ENCODE results near the gene TRIM9. TPM values are rescaled to one million over a fixed set of nuclear protein-coding genes. Genes with fewer than 3 reads are reported as not detected.

The TRIM9 gene
- total and polyA plus RNA-seq, 2 experiments from 2014 or later: 4.4 to 6.2 TPM

- H3K36me3 Mint-ChIP-seq (ENCODE audit: low read depth): no peaks in the 10 kb centered on the region
- no peak for ATAC-seq
Observed at GRCh38 chr14:51006324-51006723, 88.6 kb downstream of the TRIM9 start.

More at GRCh38 chr14:51006324-51006723, 88.6 kb downstream of the TRIM9 start:
- DNase-seq (ENCODE audit: low spot score): no peak
- Histone ChIP-seq H3K9me2 (ENCODE audit: insufficient read depth) (no peaks in the 10 kb centered on the region), H3K4me2 (no peak overlapping the region), H2AFZ (no peak overlapping the region), H3K79me2 (replicated peaks; ENCODE audit: insufficient read depth) (no peaks in the 10 kb centered on the region), H3K4me3 (no peak overlapping the region), H3K27me3 (ENCODE audit: insufficient read depth) (no peaks in the 10 kb centered on the region), H3K27ac (ENCODE audit: low read depth) (no peak overlapping the region), H3K36me3 (ENCODE audit: insufficient read depth) (no peaks in the 10 kb centered on the region), H3K4me1 (ENCODE audit: insufficient read depth) (no peaks in the 10 kb centered on the region), H4K20me1 (replicated peaks; ENCODE audit: insufficient read depth) (no peaks in the 10 kb centered on the region), H3F3A (replicated peaks; ENCODE audit: low read depth) (no peaks in the 10 kb centered on the region)
- Mint-ChIP-seq H3K4me3 (no peak overlapping the region), H3K27me3 (ENCODE audit: insufficient read depth, low read depth, poor library complexity) (no peaks in the 10 kb centered on the region), H3K9me3 (no peaks in the 10 kb centered on the region), H3K27ac (no peak overlapping the region), H3K4me1 (no peaks in the 10 kb centered on the region; the same call in 2 of the 3 replicates)
- TF ChIP-seq POLR2AphosphoS5 (IDR thresholded peaks at IDR 0.05; ENCODE audit: low read depth) (no peak), EZH2 (IDR thresholded peaks at IDR 0.05; ENCODE audit: low read depth, unreplicated experiment) (no peak), NANOG (IDR thresholded peaks at IDR 0.05; ENCODE audit: borderline replicate concordance) (no peak), CREB1 (CRISPR knock-in tag; IDR thresholded peaks at IDR 0.05; ENCODE audit: low read depth) (no peak), STAT1 (IDR thresholded peaks at IDR 0.05; ENCODE audit: unreplicated experiment) (no peak), ZNF331 (CRISPR knock-in tag; IDR thresholded peaks at IDR 0.05; ENCODE audit: low read depth) (no peak), JUNB (IDR thresholded peaks at IDR 0.05; ENCODE audit: unreplicated experiment) (no peak), EZH2phosphoT487 (IDR thresholded peaks at IDR 0.05; ENCODE audit: unreplicated experiment) (no peak), ZNF114 (CRISPR knock-in tag; IDR thresholded peaks at IDR 0.05) (no peak), ETS1 (IDR thresholded peaks at IDR 0.05) (no peak)
- TF ChIP-seq, protein P1, sequence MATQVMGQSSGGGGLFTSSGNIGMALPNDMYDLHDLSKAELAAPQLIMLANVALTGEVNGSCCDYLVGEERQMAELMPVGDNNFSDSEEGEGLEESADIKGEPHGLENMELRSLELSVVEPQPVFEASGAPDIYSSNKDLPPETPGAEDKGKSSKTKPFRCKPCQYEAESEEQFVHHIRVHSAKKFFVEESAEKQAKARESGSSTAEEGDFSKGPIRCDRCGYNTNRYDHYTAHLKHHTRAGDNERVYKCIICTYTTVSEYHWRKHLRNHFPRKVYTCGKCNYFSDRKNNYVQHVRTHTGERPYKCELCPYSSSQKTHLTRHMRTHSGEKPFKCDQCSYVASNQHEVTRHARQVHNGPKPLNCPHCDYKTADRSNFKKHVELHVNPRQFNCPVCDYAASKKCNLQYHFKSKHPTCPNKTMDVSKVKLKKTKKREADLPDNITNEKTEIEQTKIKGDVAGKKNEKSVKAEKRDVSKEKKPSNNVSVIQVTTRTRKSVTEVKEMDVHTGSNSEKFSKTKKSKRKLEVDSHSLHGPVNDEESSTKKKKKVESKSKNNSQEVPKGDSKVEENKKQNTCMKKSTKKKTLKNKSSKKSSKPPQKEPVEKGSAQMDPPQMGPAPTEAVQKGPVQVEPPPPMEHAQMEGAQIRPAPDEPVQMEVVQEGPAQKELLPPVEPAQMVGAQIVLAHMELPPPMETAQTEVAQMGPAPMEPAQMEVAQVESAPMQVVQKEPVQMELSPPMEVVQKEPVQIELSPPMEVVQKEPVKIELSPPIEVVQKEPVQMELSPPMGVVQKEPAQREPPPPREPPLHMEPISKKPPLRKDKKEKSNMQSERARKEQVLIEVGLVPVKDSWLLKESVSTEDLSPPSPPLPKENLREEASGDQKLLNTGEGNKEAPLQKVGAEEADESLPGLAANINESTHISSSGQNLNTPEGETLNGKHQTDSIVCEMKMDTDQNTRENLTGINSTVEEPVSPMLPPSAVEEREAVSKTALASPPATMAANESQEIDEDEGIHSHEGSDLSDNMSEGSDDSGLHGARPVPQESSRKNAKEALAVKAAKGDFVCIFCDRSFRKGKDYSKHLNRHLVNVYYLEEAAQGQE (IDR thresholded peaks at IDR 0.05; ENCODE audit: unreplicated experiment): no peak
- TF ChIP-seq, protein P2, sequence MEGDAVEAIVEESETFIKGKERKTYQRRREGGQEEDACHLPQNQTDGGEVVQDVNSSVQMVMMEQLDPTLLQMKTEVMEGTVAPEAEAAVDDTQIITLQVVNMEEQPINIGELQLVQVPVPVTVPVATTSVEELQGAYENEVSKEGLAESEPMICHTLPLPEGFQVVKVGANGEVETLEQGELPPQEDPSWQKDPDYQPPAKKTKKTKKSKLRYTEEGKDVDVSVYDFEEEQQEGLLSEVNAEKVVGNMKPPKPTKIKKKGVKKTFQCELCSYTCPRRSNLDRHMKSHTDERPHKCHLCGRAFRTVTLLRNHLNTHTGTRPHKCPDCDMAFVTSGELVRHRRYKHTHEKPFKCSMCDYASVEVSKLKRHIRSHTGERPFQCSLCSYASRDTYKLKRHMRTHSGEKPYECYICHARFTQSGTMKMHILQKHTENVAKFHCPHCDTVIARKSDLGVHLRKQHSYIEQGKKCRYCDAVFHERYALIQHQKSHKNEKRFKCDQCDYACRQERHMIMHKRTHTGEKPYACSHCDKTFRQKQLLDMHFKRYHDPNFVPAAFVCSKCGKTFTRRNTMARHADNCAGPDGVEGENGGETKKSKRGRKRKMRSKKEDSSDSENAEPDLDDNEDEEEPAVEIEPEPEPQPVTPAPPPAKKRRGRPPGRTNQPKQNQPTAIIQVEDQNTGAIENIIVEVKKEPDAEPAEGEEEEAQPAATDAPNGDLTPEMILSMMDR (conservative IDR thresholded peaks at IDR 0.05; ENCODE audit: low read depth in 2 of 2): no peak
- TF ChIP-seq, protein P3, sequence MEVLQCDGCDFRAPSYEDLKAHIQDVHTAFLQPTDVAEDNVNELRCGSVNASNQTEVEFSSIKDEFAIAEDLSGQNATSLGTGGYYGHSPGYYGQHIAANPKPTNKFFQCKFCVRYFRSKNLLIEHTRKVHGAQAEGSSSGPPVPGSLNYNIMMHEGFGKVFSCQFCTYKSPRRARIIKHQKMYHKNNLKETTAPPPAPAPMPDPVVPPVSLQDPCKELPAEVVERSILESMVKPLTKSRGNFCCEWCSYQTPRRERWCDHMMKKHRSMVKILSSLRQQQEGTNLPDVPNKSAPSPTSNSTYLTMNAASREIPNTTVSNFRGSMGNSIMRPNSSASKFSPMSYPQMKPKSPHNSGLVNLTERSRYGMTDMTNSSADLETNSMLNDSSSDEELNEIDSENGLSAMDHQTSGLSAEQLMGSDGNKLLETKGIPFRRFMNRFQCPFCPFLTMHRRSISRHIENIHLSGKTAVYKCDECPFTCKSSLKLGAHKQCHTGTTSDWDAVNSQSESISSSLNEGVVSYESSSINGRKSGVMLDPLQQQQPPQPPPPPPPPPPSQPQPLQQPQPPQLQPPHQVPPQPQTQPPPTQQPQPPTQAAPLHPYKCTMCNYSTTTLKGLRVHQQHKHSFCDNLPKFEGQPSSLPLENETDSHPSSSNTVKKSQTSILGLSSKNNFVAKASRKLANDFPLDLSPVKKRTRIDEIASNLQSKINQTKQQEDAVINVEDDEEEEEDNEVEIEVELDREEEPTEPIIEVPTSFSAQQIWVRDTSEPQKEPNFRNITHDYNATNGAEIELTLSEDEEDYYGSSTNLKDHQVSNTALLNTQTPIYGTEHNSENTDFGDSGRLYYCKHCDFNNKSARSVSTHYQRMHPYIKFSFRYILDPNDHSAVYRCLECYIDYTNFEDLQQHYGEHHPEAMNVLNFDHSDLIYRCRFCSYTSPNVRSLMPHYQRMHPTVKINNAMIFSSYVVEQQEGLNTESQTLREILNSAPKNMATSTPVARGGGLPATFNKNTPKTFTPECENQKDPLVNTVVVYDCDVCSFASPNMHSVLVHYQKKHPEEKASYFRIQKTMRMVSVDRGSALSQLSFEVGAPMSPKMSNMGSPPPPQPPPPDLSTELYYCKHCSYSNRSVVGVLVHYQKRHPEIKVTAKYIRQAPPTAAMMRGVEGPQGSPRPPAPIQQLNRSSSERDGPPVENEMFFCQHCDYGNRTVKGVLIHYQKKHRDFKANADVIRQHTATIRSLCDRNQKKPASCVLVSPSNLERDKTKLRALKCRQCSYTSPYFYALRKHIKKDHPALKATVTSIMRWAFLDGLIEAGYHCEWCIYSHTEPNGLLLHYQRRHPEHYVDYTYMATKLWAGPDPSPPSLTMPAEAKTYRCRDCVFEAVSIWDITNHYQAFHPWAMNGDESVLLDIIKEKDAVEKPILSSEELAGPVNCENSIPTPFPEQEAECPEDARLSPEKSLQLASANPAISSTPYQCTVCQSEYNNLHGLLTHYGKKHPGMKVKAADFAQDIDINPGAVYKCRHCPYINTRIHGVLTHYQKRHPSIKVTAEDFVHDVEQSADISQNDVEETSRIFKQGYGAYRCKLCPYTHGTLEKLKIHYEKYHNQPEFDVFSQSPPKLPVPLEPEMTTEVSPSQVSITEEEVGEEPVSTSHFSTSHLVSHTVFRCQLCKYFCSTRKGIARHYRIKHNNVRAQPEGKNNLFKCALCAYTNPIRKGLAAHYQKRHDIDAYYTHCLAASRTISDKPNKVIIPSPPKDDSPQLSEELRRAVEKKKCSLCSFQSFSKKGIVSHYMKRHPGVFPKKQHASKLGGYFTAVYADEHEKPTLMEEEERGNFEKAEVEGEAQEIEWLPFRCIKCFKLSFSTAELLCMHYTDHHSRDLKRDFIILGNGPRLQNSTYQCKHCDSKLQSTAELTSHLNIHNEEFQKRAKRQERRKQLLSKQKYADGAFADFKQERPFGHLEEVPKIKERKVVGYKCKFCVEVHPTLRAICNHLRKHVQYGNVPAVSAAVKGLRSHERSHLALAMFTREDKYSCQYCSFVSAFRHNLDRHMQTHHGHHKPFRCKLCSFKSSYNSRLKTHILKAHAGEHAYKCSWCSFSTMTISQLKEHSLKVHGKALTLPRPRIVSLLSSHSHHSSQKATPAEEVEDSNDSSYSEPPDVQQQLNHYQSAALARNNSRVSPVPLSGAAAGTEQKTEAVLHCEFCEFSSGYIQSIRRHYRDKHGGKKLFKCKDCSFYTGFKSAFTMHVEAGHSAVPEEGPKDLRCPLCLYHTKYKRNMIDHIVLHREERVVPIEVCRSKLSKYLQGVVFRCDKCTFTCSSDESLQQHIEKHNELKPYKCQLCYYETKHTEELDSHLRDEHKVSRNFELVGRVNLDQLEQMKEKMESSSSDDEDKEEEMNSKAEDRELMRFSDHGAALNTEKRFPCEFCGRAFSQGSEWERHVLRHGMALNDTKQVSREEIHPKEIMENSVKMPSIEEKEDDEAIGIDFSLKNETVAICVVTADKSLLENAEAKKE (CRISPR knock-in tag; IDR thresholded peaks at IDR 0.05): no peak
